WERI-Rb-1 (cell line): ENCODE measurements around the gene MTSS2.

Experiments used
- DNase-seq: peaks from one replicate; pipeline ENCODE4 v3.0.0-alpha.2; 2020
- H3K27ac ChIP-seq: fragments of 250-450 bp; sonication (Bioruptor Pico); 2 replicates; pipeline ENCODE4 v1.5.1; 2020; ENCODE audit warnings: mild to moderate bottlenecking, moderate library complexity
- H3K27me3 ChIP-seq: fragments of 250-450 bp; sonication (Bioruptor Pico); 2 replicates; pipeline ENCODE4 v1.5.1; 2021; ENCODE audit warnings: mild to moderate bottlenecking, low read depth, moderate library complexity; ENCODE audit not compliant: insufficient read depth, severe bottlenecking
- H3K36me3 ChIP-seq: fragments of 250-450 bp; sonication (Bioruptor Pico); 2 replicates; pipeline ENCODE4 v1.5.1; 2020; ENCODE audit warnings: mild to moderate bottlenecking, moderate library complexity
- H3K4me3 ChIP-seq: 2 replicates; pipeline ENCODE4 v1.5.1; 2011; ENCODE audit warnings: low read depth, mild to moderate bottlenecking, control low read depth, low read length
- H3K9me3 ChIP-seq: fragments of 250-450 bp; sonication (Bioruptor Pico); 2 replicates; pipeline ENCODE4 v1.5.1; 2021; ENCODE audit warnings: mild to moderate bottlenecking, moderate library complexity; ENCODE audit not compliant: severe bottlenecking
- CTCF ChIP-seq: IDR thresholded peaks from 2 replicates; pipeline ENCODE4 v1.5.1; 2011; ENCODE audit warnings: low read depth, mild to moderate bottlenecking, control low read depth, inconsistent platforms, low read length

The MTSS2 gene

GRCh38 chr16:70642633-70643032 is 43.2 kb downstream of the MTSS2 start:
- no peak for DNase-seq
- Histone ChIP-seq H3K9me3 (no peaks in the 10 kb centered on the region), H3K27ac (no peak overlapping the region), H3K4me3 (no peak overlapping the region), H3K27me3 (no peaks in the 10 kb centered on the region), H3K36me3 (no peaks in the 10 kb centered on the region)
- no peak for TF ChIP-seq CTCF

GRCh38 chr16:70638814-70639792 is 46.8 kb downstream of the MTSS2 start:
- Histone ChIP-seq H3K4me3 (no peak overlapping the region), H3K9me3 (no peaks in the 10 kb centered on the region), H3K36me3 (no peaks in the 10 kb centered on the region), H3K27me3 (no peaks in the 10 kb centered on the region), H3K27ac (no peak overlapping the region)
- no peak for TF ChIP-seq CTCF
- DNase-seq = no peak
